T follicular helper cell (primary cell): ENCODE data around the gene NFS1.
"Not testable (repeated sequence)": the region's sequence is repeated elsewhere in the genome, so short reads cannot be mapped to it uniquely, and the experiment has no call there.

Experiments
- DNase-seq: peaks from one replicate; pipeline ENCODE4 v3.0.0-alpha.2; 2020; ENCODE audit warnings: low read depth
- total RNA-seq, 2 experiments: gene quantifications; one replicate each; lab custom pipeline; 2026; lab: John Stamatoyannopoulos, UW

Gene NFS1
- total RNA-seq = 13.8 to 18.1 reads per million in 2 experiments

DNA sequence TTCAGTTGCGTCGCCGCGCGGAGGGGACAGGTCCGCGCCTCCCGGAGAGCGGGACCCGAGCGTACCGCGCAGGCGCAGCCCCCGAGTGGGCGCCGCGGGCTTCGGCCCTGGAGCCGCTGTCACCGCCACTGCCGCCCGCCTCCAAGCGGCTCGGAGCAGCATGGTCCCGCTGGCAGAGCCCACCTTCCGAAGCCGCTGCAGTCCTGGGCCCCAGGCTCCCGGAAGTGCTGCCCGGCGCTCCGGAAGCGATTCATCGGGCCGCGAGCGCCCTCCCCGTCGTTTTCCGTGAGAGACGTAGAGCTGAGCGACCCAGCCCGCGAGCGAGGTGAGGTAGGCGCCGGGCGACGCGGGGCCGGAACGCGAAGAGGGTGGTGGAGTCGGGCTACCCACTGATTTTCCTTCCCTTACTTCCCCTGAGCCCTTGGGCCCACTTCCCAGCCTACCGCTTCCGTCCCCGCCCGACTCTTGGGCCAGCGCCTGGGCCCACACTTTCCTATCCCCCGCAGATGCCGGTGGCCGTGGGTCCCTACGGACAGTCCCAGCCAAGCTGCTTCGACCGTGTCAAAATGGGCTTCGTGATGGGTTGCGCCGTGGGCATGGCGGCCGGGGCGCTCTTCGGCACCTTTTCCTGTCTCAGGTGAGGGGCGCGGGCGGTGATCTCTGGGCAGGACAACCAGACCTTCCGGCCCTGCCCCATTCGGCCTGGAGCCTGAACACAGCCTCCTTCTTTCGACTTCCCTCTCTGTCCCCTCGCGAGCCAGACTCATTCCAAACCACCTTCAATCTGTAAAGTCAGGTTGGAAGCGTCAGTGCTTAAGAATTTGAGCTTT lies at the start of gene NFS1, which contains the start of gene ROMO1:
NFS1 (minus strand) TSS at position 226 of the 830 bp plus-strand sequence; CDS start at position 162, 64 bp downstream.
ROMO1 (plus strand) TSS at position 279 of the 830 bp plus-strand sequence; CDS start at position 507, 228 bp downstream.
- DNase-seq = peak; percentile 82

DNA sequence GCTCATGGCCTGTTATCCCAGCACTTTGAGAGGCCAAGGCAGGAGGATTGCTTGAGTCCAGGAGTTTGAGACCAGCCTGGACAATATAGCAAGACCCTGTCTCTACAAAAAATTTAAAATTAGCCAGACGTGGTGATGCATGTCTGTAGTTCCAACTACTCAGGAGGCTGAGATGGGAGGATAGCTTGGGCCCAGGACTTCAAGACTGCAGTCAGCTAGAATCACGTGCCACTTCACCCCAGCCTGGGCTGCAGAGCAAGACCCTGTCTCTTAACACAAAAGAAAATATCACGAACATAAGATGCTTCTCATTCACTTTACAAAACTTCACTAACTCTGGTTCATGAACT lies 45.3 kb upstream of the NFS1 start:
- DNase-seq = not testable (repeated sequence)

DNA sequence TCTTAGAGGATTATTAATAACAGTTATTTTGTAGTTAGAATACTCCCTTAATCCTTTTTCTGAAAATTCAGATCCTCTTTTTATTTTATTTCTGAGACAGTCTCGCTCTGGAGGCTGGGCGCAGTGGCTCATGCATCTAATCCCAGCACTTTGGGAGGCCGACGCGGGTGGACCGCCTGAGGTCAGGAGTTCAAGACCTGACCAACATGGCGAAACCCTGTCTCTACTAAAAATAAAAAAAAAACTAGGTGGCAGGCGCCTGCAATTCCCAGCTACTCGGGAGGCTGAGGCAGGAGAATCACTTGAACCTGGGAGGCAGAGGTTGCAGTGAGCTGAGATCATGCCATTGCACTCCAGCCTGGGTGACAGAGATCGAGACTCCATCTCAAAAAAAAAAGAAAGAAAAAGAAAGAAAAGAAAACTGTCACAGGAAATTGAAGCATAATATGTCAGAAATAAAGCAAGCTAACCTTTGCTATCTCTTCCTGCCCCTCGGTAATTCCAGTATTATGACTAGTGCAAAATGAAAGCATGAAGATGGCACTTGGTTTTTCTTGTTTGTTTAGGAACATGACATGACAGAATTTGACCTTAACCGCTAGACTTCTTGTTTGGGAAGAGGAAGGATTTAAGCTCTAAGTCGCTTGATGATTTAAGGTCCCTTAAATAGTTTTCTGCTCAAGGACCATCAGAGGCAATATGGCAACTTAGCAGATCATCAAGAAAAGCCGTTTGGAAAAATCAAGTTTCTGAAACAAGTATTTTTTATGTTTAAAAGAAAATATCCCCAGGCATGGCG lies 44.7 kb upstream of the NFS1 start:
- DNase-seq = no peak

DNA sequence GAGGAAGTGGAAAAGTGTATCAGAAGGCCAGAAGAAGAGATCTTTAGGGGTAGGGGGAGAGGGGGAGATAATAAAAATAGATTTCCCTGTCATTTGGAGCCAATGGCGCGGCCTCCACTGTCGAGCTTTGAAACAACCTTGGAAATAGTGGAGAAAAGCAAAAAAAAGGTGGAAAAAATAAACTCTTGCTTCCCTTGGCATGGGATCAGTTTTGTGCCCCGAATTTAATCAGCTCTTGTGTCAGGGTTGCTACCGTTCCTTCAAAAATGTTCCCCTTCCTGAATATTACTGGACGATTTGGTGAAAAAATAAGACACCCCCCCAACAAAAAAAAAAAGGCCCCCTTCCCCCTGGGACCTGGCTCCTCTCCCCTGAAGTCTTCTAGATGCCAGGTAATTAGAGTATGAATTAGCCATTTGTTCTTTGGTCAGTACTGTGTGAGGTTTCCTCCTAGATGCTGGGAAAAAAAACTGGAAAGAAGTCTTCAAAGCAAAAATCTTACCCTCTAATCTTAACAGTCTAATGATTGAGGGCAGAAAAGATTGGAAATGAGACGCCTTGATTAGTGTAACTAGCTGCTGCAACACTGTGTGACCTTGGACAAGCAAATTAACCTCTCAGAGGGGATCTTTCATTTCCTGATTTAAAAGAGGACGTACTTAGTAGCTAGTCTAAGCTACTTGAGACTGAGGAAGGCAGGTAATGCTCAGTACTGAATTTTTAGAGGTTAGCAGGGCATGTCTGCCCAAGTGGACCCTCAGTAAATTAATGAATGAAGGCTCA lies 43.8 kb upstream of the NFS1 start:
- DNase-seq = no peak

DNA sequence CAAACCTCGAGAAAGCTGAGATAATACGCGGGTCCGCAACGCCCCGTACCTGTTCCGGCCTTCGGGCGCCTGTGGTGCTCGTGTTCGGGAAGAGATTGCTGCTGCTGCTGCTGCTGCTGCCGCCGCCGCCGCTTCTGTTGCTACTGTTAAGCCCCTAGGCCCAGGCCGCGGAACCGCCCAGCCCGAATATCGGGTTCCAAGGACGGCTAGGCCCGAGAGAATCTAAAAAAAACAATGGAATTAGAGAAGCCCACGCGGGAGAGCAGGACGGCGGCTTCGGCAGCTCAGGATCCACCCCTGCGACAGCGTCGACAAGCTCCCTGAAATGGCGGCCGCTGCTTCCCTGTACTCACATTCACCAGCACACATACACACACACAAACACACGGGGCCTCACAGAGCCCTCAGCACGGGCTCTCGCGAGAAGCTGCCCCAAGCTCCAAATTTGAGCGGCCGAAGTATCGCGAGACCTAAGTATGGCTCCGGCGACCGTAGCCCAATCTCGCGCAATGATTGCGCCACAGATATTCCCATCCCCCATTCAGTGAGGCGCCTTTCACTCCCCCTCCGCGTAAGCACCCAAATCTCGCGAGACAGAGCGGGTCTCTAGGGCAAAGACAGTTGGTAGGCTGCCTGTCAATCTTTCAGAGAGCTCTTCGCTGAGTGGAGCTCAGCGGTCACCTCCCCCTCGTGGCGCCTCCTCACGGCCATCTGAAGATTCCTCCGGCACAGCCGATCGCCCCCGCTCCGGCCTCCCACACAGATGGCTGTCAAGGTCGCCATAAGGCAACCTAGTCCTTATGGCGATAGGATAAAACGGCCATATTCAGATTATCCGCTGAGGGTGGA lies 43.0 kb upstream of the NFS1 start, which contains the start of gene RBM39:
RBM39 (minus strand) TSS at position 369 of the 849 bp plus-strand sequence. CDS start 1,386 bp downstream, outside the sequence.
- peak; percentile 100 for DNase-seq

DNA sequence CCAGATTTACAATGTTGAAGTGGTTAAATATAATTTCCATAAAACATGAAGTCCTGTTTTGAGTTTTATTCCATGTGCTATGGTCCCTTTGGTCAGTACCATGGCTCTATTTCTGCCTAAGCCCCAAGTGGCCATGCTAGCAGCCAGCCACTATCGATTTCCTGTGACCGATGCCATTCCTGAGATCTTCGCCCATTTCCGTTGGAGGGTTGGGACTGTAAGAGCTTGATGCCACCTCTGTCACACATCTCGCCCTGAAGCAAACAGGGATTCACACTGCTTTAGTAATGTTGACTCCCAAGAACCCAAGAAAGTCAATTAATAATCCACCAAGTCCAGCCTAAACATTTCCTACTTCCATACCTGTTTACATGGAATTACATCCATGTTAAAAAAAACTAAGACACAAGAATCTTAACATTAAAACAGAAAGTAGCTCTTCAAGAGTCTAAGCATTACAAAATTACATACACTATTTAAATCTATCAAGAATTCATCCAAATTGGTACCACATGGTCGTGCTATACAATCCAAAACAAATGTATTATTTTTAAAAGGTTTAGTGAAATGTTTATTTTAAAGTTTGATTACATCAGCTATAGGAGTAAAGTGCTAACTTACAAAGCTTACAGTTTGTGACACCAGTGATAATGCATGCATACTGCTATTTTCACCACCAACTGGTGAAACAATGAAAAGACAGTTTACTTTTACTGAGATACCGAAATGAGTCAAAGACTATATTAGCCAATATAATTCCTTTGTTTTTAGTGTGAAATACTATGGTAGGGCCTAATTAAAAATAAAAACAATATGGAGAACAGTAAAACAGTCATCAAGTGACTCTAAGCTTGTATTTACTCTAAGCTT lies 40.4 kb upstream of the NFS1 start:
- no peak for DNase-seq

DNA sequence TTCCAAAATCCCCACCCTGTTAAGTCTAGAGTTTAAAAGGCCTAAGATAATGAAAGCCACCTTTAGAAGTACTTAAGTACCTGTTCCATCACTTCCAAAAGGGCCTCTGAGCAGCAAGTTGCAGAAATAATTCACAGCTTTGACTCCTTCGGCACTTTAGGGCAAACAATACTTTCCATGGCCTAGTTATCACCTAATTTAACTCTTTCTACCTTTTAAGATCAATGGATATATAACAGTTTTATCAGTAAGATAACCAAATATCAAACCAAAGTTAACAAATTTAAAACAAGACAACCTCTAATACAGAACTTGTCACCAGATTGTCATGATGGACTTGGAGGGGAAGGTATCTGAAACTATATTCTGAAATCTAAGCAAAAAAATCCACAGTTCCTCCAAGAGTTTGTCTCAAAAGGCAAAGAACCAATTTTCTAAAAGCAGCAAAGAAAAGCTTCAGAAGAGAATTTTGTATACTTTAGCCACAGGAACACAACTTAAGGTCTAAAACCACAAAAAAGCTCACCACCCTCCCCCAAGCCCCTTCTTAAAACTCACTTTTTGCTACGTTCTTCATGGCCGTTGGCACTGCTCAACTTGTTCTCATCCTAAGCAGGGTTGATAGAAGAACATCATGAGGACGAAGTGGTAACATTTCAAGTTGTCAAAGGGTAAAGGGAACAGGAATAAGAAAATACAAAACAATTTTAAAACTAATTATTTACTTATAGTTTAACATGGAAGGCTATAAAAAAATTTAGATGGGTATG lies 39.4 kb upstream of the NFS1 start:
- no peak for DNase-seq

DNA sequence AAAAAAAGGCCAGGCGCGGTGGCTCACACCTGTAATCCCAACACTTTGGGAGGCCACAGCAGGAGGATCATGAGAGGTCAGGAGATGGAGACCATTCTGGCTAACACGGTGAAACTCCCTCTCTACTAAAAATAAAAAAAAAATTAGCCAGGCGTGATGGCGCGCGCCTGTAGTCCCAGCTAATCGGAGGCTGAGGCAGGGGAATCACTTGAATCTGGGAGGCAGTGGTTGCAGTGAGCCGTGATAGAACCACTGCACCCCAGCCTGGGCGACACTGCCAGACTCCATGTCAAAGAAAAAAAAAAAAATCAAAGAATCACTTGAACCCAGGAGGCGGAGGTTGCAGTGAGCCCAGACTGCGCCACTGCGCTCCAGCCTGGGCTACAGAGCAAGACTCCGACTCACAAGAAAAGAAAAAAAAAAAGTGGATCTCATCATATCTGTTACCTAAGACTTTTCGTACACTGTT lies 38.7 kb upstream of the NFS1 start:
- no peak for DNase-seq

DNA sequence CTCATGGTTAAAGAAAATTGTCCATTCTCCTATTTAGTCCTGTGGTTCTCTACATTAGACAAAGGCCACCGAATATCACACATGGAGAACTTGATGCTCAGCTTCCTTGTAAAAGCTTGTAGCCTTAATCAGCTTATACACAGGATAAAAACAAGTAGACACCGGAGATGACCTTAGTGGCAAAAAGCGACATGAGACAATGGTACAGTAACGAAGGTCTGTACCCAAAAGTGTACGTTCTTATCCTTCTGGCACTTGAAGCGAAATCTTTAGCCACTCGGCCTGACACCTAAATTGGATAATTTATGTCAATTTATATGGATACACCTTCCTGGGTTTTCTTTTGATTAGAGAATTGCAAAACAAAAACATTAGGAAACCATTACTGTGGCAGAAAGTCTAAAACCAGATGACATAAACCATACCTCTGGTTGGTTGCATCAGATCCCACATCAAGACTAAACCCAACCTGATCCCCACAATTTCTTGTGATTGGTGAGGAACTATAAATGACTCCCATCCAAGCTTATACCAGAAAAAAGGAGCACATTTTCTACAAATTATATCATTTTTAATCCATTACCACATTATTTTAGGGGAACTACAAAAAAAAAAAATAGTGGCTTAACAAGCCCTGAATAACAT lies 36.8 kb upstream of the NFS1 start:
- DNase-seq = no peak

DNA sequence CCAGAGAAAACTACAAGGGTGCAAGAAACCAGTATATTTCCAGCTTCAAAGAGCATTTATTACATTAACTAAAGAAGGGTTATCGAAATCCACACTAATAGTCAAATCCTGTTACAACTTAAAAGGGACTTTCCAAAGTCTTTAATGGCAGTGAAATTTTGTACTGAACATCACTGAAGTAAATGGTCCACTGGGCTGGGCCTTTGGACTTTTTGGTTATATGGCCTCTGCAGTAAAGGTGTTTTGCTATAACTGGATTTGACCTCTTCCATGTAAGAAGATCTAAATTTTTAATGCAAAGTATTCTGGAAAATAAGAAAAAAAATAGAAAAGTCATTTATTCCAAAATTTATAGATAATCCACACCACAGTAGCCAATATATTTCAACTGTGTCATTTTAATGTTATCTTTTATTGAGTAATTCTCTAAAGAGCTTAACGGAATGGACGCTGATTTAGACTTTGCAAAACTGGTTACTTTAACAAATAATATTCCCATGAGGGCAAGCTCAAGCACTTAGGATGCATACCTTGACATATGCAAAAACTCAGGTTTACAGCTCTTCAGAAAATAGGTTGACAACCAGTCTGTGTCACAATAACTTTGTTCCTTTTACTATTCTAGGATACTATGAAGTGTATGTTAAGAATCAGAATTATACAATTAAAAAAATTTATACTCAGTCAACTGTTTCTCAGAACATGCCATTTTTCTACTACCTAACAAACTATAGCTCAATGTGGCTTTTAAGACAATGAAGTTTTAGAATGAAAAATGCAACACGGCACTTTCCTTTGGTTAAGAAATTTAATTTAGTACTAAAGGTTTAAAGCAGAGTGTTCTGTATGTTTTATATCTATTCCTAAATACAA lies 35.9 kb upstream of the NFS1 start:
- DNase-seq = no peak

DNA sequence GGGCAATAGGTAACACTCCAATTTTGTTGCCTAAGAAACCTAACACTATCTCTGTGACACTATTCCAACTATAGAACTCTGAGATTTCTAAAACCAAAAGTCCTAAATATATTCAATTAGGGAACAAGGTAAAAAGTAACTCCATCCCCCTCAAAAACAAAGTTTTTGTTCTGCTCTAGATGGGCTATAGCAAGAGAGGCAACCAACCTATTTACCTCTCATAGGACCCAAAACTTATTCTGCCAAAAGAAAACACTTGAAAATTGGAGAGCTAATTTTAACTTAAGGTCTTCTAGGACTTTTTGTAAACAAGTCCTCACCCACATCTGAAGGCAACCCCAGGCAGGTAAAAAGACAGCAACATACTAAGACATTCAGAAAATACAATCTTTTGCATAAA lies 35.2 kb upstream of the NFS1 start:
- no peak for DNase-seq

DNA sequence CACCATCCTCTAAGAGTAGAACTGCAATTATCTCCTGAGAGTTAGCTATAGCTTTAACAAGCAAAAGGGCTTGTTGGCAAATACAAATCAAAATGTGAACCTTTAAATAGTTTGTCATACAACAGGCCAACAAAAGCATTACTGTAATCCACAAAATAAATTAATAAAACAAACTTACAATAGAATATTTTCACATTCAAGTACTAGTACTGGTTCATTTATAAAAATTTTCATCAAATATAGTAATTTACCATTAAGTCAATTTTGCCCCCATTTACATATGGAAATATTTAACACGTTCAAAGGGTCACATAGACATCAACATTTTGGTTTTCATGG lies 33.5 kb upstream of the NFS1 start:
- DNase-seq = no peak

DNA sequence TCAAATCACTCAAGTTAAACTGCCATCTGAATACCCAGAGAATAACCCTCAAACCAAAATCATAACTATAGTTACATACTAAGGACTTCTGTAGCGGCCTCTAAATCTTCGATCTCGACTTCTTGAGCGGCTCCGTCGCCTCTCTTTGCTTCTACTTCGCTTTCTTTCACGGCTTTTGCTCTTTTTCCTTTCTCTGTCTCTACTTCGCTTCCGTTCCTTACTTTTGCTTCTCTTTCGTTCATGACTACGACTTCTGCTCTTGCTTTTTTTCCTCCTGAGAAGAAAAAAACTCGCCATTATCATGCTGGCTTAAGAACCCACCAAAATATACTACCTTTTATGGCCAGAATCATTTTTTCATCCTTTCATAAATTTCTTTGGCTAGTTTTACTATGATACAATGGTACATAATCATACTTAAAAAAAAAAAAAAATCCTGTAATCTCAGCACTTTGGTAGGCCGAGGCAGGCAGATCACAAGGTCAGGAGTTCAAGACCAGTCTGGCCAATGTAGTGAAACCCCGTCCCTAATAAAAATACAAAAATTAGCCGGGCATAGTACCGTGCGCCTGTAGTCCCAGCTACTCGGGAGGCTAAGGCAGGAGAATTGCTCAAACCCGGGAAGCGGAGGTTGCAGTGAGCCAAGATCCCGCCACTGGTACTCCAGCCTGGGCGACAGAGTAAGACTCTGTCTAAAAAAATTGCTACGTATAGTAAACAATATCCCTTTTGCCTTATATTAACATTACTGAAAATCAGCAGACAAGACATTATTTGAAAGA lies 32.9 kb upstream of the NFS1 start:
- DNase-seq = no peak

DNA sequence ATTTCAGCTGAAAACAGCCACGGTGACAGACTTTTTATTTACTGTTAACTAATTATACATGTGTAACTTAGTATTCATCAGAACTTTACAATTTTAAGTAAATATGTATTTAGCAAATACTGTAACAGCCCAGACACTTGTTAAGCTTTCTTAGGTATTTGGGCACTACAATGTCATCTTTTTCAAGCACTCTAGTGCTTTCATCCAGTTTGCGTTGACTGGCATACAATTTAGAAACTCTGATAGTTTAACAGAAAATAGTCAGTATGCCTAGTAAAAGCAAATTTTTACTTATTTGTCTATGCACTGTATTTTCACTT lies 32.3 kb upstream of the NFS1 start:
- DNase-seq = no peak

DNA sequence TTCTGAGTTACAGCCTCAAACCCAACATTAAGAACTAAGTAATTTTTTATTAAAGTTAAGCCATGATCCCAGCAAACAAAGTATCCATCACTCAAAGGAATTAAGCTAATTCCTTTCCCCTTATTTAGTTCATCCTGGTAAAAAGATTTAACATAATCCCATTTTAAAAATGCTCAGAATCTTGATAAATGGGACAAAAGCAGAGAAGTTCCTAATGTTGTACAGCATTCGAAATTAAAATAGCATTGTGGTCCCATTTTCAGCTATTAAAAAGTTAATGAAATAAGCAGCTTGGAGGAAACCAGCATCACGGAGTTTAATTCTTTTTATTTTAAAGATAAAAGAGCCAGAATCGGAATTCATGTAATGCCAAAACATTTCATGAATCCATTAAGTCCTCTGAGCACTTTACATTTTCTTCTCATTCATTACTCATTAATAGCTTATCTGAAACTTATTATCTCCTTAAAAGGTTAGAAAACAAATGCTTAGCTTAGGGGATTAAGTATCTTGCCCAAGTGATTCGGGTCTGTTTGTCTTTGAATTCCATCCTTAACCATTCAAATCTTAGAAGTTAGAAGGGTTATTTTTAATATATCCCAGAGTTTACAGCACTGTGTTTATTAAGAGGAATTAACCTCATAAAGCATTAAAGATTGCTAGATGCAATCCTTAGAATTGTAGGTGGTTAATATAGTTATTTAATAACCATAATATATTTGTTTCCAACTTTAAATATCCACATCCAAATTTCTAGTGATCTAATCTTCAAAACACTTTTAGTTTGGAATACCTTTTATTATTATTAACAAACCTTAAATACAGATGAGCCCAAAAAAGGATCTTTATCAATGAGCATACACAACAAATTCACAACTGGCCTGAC lies 31.7 kb upstream of the NFS1 start:
- DNase-seq = no peak
